ENCODE results near the gene GFOD1.

GRCh38 chr6:13461805-13462204 is 25.6 kb downstream of the GFOD1 start:
- TF ChIP-seq POLR2A (IDR thresholded peaks at IDR 0.05; ENCODE audit: low read depth, low read length) (no peak), POLR2AphosphoS5 (IDR thresholded peaks at IDR 0.05; ENCODE audit: low read depth, low read length) (no peak)

Measured in GM12892 (cell line).